Urinary bladder (tissue), 4 donors: Measurements from ENCODE around the gene CDC42BPA. TPM values are rescaled to one million over a fixed set of nuclear protein-coding genes. Genes with fewer than 3 reads are reported as not detected.
"Not testable (repeated sequence)": the region's sequence is repeated elsewhere in the genome, so short reads cannot be mapped to it uniquely, and the experiment has no call there.

ENCODE experiments used
- DNase-seq: peaks from one replicate; pipeline ENCODE4 v3.0.0-alpha.2; 2015; ENCODE audit errors: extremely low spot score
- H3K27ac ChIP-seq: one replicate; pipeline ENCODE4 v1.5.1; 2013; ENCODE audit warnings: low read depth, mild to moderate bottlenecking, moderate library complexity
- H3K36me3 ChIP-seq: one replicate; pipeline ENCODE4 v1.6.1; 2013; ENCODE audit warnings: mild to moderate bottlenecking, moderate library complexity; ENCODE audit not compliant: insufficient read depth
- H3K4me1 ChIP-seq: one replicate; pipeline ENCODE4 v1.6.1; 2013; ENCODE audit warnings: mild to moderate bottlenecking, moderate library complexity; ENCODE audit not compliant: insufficient read depth
- H3K4me3 ChIP-seq: one replicate; pipeline ENCODE4 v1.5.1; 2013; ENCODE audit warnings: low read depth, low read length
- WGBS: extraction: QIAGEN DNeasy Blood & Tissue Kit; methylation state at CpG from one replicate; pipeline ENCODE4 v1.1.7; 2013; 5-methylcytosine and 5-hydroxymethylcytosine counted together
- polyA plus RNA-seq: library from polyadenylated mRNA; stranded (reverse); fragments of 200-250 nt; gene quantifications from one replicate; pipeline ENCODE4 v1.2.3, GENCODE V29; 2013
- total RNA-seq: library from RNA; depleted of rRNA; stranded (reverse); fragments of >200 nt; gene quantifications from one replicate; pipeline ENCODE4 v1.2.3, GENCODE V29; 2014
- donor health status: healthy with polysubstance abuse.
- donor health status: healthy.

The CDC42BPA gene
- total and polyA plus RNA-seq, 2 donors, result 36.6 to 194 TPM

DNA sequence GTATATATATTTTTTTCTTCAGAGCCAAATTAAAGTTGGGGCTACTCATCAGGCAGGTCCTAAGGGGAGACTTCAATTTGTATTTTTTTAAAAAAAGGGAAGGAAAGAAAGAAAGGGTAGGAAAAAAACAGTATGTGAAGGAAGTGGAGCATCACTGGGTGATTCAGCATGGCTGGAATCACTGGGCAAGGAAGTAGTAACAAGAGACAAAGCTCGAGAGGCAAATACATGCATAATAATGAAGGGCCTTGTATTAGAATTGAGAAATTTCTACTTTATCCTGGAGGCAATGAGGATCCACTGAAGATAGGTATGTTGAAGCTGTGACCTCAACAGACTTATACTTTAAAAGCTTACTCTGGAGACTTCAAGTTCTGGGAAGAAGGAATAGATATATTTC is 193.8 kb downstream of the CDC42BPA start:
- DNase-seq, result no peak
- H3K4me3 ChIP-seq, result no peak overlapping the region
- H3K27ac ChIP-seq, result no peak overlapping the region
- H3K4me1 ChIP-seq, result no peaks in the 10 kb centered on the region
- WGBS, result 88% methylated on average over 1 of the region's 1 CpG
- H3K36me3 ChIP-seq, result peaks cover 1% of the 10 kb centered on the region

DNA sequence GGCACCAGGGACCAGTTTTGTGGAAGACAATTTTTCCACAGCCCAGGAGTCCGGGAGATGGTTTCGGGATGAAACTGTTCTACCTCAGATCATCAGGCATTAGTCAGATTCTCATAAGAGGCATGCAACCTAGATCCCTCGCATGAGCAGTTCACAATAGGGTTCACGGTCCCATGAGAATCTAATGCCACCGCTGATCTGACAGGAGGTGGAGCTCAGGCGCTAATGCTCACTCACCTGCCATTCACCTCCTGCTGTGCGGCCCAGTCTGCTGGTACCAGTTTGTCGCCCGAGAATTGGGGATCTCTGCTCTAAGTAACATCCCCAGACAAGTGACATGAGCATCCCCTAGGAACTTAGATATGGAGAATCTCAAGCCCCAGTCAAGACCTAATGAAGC is 197.5 kb downstream of the CDC42BPA start:
- Histone ChIP-seq H3K4me1 (no peaks in the 10 kb centered on the region), H3K27ac (no peak overlapping the region), H3K36me3 (no peaks in the 10 kb centered on the region), H3K4me3 (no peak overlapping the region)
- WGBS, result 94% methylated on average over 9 of the region's 9 CpGs
- no peak for DNase-seq

DNA sequence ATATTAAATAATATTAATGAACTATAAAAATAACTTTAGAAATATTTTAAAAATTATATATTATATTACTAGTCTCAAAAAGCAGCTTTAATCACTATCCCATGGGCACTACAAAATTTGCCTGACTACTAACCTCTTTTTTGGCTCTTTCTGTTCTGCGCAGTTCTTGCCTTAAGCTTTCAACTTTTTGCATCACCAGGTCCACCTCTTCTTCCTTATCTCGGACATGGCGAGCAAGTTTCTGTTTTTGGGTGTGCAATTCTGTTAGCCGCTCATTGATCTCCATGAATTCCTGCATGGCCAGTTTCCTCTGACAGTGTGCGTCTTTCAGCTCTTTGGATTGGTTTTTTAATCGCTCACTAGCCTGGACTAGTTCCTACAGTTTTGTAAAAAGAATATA is 205.8 kb downstream of the CDC42BPA start:
- no peak for DNase-seq
- Histone ChIP-seq H3K4me1 (no peaks in the 10 kb centered on the region), H3K36me3 (no peaks in the 10 kb centered on the region), H3K4me3 (no peak overlapping the region), H3K27ac (no peak overlapping the region)
- WGBS, result 98% methylated on average over 6 of the region's 6 CpGs

DNA sequence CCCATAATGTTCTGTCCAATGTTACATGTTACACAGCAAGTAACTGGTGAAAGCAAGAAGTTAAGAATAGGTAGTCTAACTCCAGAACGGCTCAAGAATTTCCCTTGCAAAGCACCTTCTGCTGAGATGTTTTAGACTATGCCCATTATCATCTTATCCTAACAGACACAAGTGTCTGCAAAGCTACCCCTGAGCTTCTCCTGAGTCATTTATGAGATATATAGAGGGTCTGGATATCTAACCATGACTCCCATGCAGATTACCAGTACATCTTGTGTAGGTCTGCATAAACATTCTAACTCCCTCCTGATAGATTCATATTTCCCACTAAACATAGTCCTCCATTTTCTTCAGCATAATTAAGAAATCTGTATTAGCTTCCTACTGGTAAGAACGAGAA is 206.5 kb downstream of the CDC42BPA start:
- DNase-seq, result no peak
- no peaks in the 10 kb centered on the region for H3K4me1 ChIP-seq
- WGBS, result 92% methylated on average over 2 of the region's 2 CpGs
- no peak overlapping the region for H3K4me3 ChIP-seq
- H3K27ac ChIP-seq, result no peak overlapping the region
- no peaks in the 10 kb centered on the region for H3K36me3 ChIP-seq

DNA sequence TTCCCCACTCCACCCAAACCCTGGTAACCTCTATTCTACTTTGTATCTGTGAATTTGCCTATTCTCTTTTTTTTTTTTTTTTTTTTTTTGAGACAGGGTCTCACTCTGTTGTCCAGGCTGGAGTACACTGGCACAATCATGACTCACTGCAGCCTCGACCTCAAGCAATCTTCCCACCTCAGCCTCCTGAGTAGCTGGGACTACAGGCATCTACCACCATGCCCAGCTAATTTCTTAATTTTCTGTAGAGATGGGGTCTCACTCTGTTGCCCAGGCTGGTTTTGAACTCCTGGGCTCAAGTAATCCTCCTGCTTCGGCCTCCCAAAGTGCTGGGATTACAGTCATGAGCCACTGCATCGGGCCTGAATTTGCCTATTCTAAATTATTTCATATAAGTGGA is 213.0 kb downstream of the CDC42BPA start:
- H3K27ac ChIP-seq, H3K4me3 ChIP-seq, H3K36me3 ChIP-seq, DNase-seq, H3K4me1 ChIP-seq: not testable (repeated sequence)
- WGBS, result 97% methylated on average over 3 of the region's 3 CpGs

DNA sequence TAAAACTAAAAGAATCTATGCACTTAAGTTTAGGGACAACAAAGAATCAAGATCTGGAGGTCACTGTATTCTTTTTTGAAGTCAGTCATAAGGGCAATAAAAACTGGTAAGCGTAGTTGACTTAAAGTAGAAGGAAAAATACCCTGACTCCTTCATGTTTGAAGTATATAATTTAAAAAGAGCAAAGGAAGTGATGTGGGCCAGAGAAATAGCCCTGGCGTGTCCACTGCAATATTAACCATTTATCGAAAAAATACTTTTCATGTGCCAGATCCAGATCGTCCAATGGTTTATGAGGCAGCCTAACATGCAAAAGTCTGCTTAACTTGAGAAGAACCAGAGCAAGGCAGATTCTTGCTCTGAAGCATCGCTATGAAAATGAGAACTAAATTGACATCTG is 216.2 kb downstream of the CDC42BPA start:
- Histone ChIP-seq H3K27ac (no peak overlapping the region), H3K4me3 (no peak overlapping the region), H3K4me1 (no peaks in the 10 kb centered on the region), H3K36me3 (no peaks in the 10 kb centered on the region)
- 65% methylated on average over 5 of the region's 5 CpGs for WGBS
- DNase-seq, result no peak

DNA sequence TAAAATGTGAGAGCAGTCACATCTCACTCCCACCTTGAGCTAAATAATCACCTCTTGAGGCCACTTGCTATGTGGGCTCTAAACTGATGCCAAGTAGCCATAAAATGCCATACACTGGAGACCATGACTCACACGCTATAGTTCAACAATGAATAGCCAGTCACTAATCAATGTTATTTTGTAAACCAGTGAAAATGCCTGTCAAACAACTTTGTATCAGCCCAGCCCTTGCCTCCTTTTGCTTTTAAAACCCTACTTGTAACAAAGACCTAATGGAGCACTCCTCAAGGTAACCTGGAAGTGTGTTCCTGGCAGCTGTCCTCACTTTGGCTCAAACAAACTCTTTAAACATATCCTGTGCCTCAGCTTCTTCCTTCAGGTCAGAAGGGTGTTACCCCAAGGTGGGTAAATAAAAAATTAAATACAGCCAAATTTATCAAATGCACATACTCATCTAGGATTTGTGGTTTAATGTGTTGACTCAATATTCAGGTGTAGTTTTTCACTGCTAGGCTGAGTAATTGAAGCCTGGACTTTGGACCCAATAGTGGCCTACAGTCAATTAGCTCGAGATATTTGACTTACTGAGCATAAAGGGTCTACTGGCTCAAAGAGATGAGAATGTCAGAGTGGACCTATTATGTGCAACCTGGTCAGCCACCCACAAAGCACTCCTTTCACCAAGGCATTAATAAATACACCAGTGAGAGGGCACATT is 223.9 kb downstream of the CDC42BPA start:
- no peaks in the 10 kb centered on the region for H3K4me1 ChIP-seq
- no peak overlapping the region for H3K27ac ChIP-seq
- peaks cover 1% of the 10 kb centered on the region for H3K36me3 ChIP-seq
- whole genome bisulfite sequencing, result 94% methylated on average over 2 of the region's 2 CpGs
- H3K4me3 ChIP-seq, result no peak overlapping the region
- no peak for DNase-seq

DNA sequence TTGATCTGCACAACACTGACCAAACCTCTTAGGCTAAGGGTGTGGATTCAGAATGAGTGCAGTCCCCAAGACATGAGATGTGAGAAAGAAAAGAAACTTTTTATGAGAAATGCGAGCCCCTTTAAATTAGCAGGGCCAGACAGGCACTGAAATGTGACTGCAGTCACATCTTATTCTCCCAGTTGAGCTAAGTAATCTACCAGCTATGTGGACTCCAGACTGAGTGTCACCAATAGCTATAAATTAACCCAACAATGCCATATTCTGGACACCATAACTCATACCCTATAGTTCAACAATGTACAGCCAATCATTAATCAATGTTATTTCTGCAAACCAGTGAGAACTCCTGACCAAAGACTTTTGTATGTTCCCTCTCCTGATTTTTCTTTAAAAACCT is 225.0 kb downstream of the CDC42BPA start:
- no peak for DNase-seq
- H3K4me3 ChIP-seq, result no peak overlapping the region
- 81% methylated on average over 1 of the region's 1 CpG for WGBS
- no peak overlapping the region for H3K27ac ChIP-seq
- H3K36me3 ChIP-seq, result peaks cover 1% of the 10 kb centered on the region
- H3K4me1 ChIP-seq, result no peaks in the 10 kb centered on the region

DNA sequence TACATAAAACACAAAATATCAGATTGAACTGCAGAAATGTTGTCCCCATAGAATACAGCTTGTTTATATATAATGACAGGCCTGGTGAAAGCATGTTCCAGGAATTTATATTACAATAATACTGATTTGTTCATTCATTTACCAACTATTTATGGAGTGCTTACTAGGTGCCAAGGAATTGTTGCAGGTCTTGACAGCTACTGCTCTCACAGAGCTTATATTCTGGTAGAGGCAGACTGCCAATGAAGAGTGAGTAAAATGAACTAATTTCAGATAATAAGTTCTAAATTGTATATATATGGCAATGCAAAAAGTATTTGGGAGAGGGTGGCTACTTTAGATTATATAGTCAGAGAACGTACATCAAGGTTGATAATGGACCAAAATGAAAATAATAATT is 226.2 kb downstream of the CDC42BPA start:
- WGBS, result 78% methylated on average over 1 of the region's 1 CpG
- DNase-seq, result no peak

DNA sequence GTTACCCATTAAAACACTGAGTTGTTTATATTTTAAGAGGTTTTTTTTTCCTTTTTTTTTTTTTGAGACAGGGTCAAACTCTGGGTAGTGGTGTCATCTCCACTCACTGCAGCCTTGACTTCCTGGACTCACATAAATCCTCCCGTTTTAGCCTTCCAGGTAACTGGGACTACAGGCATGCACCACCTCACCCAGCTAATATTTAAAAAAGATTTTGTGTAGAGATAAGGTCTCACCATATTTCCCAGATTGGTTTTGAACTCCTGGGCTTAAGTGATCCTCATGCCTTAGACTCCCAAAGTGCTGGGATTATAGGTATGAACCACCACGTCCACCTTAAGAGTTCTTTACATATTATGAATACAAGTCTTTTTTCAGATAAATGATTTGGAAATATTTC is 231.7 kb downstream of the CDC42BPA start:
- WGBS, result 92% methylated on average over 2 of the region's 2 CpGs
- DNase-seq, result no peak
- Histone ChIP-seq H3K4me3 (no peak overlapping the region), H3K4me1 (no peaks in the 10 kb centered on the region), H3K27ac (no peak overlapping the region), H3K36me3 (peaks cover 1% of the 10 kb centered on the region)

More for the DNA sequence above, 226.2 kb downstream of the CDC42BPA start:
- Histone ChIP-seq H3K4me3 (no peak overlapping the region), H3K36me3 (peaks cover 1% of the 10 kb centered on the region), H3K27ac (no peak overlapping the region), H3K4me1 (no peaks in the 10 kb centered on the region)

DNA sequence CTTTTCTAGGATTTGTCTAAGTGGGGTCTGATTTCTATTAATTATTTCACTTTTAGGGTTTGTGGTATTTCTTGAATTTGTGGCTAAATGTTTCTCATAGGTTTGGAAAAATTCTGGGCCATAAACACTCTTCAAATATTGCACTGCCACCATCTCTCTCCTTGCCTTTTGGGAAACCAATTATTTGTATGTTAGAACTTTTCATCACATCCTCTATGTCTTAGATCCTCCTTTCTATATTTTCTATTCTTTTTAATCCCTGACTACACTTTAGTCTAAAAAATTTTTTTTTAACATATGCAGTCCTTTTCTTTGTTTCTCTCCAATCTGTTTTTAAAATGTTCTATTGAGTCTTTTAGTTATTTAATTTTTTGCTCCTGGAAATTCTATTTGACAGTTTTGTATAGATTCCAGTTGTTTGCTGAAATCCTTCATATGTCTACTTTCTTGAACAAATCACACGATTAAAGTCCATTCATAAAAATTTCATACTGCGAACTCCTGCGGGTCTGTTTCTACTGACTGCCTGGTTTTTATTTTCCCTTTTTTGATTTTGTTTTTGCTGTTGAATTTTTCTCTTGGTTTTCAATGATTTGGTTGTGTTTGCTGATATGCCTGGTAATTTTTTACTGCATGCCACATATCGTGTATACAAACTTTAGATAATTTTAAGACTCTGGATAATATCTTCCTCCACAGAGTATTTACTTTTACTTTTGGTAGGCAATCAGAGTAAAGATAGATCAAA is 235.1 kb downstream of the CDC42BPA start:
- WGBS, result 92% methylated on average over 4 of the region's 4 CpGs
- no peaks in the 10 kb centered on the region for H3K4me1 ChIP-seq
- DNase-seq, result no peak
- H3K4me3 ChIP-seq, result no peak overlapping the region
- no peaks in the 10 kb centered on the region for H3K36me3 ChIP-seq
- H3K27ac ChIP-seq, result no peak overlapping the region

DNA sequence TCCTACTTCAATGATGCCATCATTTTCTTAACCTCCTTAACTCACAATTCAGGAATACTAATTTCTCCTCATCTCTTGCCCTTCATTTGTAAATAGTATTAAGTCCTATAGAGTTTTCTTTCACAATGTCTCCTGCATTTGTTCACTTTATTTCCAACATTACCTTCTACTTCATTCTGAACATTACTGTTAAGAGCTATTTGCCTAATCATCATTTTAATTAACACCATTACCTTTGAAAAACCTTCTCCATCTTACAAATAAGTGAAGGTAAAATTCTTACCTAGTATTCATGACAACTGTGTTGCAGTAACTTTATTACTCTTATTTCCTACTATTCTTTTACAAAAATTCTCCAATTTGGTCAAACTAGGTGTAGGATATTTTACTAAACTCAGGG is 240.5 kb downstream of the CDC42BPA start:
- H3K36me3 ChIP-seq, result no peaks in the 10 kb centered on the region
- H3K4me3 ChIP-seq, result no peak overlapping the region
- no peak overlapping the region for H3K27ac ChIP-seq
- no peaks in the 10 kb centered on the region for H3K4me1 ChIP-seq
- no peak for DNase-seq

DNA sequence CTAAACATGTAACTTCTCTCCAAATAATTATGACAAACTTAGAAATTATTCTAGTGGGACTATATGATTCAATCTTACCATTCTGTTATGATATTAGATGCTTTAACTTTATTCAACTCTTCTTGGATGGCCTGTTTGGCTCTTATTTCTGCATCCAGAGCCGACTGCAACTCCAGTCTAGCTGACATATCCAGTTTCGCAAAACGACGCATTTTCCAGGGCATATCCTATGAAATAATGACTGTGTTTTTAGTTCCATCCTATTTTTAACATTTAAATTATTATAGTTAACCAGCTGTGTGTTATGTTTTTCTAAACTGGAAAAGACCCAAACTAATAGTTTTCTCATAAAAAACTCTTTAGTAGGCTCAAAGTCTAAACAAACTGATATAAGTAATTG is 244.5 kb downstream of the CDC42BPA start:
- H3K4me3 ChIP-seq, result no peak overlapping the region
- no peak for DNase-seq
- 53% methylated on average over 4 of the region's 4 CpGs for WGBS
- H3K36me3 ChIP-seq, result no peaks in the 10 kb centered on the region
- H3K4me1 ChIP-seq, result no peaks in the 10 kb centered on the region
- H3K27ac ChIP-seq, result no peak overlapping the region

DNA sequence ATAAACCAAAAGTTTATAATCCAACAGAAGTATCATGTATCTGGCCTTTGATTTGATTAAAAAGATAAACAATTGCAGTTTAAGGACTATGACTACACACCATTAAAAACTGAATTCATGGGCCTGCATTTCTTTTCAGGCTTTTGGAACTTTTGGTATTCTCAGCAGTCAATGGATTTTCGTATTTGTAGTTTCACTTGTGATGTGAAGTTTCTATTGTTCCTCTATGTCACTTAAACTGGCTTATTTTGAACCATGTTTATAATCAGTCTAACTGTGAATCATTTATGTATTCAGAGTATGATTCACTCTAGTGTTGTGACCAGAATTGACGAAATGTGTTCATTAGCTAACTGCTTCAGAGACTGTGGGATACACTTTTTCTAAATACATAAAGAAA is 245.3 kb downstream of the CDC42BPA start:
- Histone ChIP-seq H3K36me3 (no peaks in the 10 kb centered on the region), H3K4me3 (no peak overlapping the region), H3K27ac (no peak overlapping the region), H3K4me1 (no peaks in the 10 kb centered on the region)
- 50% methylated on average over 2 of the region's 2 CpGs for WGBS
- DNase-seq, result no peak
